ENCODE results near the gene PXDN.

The PXDN gene

DNA sequence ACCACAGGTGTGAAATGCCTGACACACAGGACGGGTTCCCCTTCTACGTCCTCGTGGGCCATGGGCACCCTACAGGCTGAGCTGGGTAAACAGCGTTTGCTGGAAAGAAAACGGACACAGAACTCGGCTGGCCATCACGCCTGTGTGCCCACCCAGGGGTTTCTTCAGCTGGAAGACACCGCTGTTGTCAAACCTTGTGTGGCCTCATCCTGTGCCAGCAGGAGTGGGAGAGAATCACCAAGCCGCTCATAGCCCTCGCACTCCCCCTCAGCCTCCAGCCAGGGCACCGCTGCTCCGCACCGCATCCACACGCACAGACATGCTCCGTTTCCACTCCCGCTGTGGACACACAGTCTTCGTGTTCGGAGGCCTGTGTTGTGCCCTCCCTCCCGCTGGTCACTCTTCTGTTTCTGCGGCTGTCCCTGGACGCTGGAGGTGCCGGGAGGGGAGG lies 161.4 kb downstream of the PXDN start:
- TF ChIP-seq ZC3H10 (CRISPR knock-in tag; IDR thresholded peaks at IDR 0.05) = no peak
- no peak for TF ChIP-seq ESRRG (CRISPR knock-in tag; IDR thresholded peaks at IDR 0.05)
- no peak for TF ChIP-seq TCF4 (CRISPR knock-in tag; IDR thresholded peaks at IDR 0.05; ENCODE audit: borderline replicate concordance)
- TF ChIP-seq, protein P1, sequence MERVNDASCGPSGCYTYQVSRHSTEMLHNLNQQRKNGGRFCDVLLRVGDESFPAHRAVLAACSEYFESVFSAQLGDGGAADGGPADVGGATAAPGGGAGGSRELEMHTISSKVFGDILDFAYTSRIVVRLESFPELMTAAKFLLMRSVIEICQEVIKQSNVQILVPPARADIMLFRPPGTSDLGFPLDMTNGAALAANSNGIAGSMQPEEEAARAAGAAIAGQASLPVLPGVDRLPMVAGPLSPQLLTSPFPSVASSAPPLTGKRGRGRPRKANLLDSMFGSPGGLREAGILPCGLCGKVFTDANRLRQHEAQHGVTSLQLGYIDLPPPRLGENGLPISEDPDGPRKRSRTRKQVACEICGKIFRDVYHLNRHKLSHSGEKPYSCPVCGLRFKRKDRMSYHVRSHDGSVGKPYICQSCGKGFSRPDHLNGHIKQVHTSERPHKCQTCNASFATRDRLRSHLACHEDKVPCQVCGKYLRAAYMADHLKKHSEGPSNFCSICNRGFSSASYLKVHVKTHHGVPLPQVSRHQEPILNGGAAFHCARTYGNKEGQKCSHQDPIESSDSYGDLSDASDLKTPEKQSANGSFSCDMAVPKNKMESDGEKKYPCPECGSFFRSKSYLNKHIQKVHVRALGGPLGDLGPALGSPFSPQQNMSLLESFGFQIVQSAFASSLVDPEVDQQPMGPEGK (CRISPR knock-in tag; IDR thresholded peaks at IDR 0.05; ENCODE audit: borderline replicate concordance) = no peak
- no peak for TF ChIP-seq PPARA (CRISPR knock-in tag; IDR thresholded peaks at IDR 0.05; ENCODE audit: borderline replicate concordance)
- TF ChIP-seq ZNF8 (CRISPR knock-in tag; IDR thresholded peaks at IDR 0.05) = no peak
- no peak for TF ChIP-seq TOX (CRISPR knock-in tag; IDR thresholded peaks at IDR 0.05; ENCODE audit: borderline replicate concordance)
- TF ChIP-seq, protein P2, sequence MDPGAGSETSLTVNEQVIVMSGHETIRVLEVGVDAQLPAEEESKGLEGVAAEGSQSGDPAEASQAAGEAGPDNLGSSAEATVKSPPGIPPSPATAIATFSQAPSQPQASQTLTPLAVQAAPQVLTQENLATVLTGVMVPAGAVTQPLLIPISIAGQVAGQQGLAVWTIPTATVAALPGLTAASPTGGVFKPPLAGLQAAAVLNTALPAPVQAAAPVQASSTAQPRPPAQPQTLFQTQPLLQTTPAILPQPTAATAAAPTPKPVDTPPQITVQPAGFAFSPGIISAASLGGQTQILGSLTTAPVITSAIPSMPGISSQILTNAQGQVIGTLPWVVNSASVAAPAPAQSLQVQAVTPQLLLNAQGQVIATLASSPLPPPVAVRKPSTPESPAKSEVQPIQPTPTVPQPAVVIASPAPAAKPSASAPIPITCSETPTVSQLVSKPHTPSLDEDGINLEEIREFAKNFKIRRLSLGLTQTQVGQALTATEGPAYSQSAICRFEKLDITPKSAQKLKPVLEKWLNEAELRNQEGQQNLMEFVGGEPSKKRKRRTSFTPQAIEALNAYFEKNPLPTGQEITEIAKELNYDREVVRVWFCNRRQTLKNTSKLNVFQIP (CRISPR knock-in tag; IDR thresholded peaks at IDR 0.05; ENCODE audit: borderline replicate concordance, low read depth) = no peak
- no peak for TF ChIP-seq OSR1 (CRISPR knock-in tag; IDR thresholded peaks at IDR 0.05)
- TF ChIP-seq SNAI2 (CRISPR knock-in tag; IDR thresholded peaks at IDR 0.05) = no peak
- no peak for TF ChIP-seq ZNF70 (CRISPR knock-in tag; IDR thresholded peaks at IDR 0.05)
- TF ChIP-seq CSDC2 (CRISPR knock-in tag; IDR thresholded peaks at IDR 0.05) = no peak
- TF ChIP-seq ZFP3 (CRISPR knock-in tag; IDR thresholded peaks at IDR 0.05) = no peak
- TF ChIP-seq, protein P3, sequence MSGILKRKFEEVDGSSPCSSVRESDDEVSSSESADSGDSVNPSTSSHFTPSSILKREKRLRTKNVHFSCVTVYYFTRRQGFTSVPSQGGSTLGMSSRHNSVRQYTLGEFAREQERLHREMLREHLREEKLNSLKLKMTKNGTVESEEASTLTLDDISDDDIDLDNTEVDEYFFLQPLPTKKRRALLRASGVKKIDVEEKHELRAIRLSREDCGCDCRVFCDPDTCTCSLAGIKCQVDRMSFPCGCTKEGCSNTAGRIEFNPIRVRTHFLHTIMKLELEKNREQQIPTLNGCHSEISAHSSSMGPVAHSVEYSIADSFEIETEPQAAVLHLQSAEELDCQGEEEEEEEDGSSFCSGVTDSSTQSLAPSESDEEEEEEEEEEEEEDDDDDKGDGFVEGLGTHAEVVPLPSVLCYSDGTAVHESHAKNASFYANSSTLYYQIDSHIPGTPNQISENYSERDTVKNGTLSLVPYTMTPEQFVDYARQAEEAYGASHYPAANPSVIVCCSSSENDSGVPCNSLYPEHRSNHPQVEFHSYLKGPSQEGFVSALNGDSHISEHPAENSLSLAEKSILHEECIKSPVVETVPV (CRISPR knock-in tag; IDR thresholded peaks at IDR 0.05) = no peak
- TF ChIP-seq, protein P4, sequence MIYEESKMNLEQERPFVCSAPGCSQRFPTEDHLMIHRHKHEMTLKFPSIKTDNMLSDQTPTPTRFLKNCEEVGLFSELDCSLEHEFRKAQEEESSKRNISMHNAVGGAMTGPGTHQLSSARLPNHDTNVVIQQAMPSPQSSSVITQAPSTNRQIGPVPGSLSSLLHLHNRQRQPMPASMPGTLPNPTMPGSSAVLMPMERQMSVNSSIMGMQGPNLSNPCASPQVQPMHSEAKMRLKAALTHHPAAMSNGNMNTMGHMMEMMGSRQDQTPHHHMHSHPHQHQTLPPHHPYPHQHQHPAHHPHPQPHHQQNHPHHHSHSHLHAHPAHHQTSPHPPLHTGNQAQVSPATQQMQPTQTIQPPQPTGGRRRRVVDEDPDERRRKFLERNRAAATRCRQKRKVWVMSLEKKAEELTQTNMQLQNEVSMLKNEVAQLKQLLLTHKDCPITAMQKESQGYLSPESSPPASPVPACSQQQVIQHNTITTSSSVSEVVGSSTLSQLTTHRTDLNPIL (CRISPR knock-in tag; IDR thresholded peaks at IDR 0.05; ENCODE audit: low read depth) = no peak
- TF ChIP-seq, protein P5, sequence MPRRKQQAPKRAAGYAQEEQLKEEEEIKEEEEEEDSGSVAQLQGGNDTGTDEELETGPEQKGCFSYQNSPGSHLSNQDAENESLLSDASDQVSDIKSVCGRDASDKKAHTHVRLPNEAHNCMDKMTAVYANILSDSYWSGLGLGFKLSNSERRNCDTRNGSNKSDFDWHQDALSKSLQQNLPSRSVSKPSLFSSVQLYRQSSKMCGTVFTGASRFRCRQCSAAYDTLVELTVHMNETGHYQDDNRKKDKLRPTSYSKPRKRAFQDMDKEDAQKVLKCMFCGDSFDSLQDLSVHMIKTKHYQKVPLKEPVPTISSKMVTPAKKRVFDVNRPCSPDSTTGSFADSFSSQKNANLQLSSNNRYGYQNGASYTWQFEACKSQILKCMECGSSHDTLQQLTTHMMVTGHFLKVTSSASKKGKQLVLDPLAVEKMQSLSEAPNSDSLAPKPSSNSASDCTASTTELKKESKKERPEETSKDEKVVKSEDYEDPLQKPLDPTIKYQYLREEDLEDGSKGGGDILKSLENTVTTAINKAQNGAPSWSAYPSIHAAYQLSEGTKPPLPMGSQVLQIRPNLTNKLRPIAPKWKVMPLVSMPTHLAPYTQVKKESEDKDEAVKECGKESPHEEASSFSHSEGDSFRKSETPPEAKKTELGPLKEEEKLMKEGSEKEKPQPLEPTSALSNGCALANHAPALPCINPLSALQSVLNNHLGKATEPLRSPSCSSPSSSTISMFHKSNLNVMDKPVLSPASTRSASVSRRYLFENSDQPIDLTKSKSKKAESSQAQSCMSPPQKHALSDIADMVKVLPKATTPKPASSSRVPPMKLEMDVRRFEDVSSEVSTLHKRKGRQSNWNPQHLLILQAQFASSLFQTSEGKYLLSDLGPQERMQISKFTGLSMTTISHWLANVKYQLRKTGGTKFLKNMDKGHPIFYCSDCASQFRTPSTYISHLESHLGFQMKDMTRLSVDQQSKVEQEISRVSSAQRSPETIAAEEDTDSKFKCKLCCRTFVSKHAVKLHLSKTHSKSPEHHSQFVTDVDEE (CRISPR knock-in tag; IDR thresholded peaks at IDR 0.05) = no peak
- no peak for TF ChIP-seq ZNF565 (CRISPR knock-in tag; conservative IDR thresholded peaks at IDR 0.05; ENCODE audit: low read depth)
- TF ChIP-seq ISL1 (CRISPR knock-in tag; IDR thresholded peaks at IDR 0.05) = no peak
- no peak for TF ChIP-seq GLIS3 (CRISPR knock-in tag; IDR thresholded peaks at IDR 0.05)
- TF ChIP-seq BACH2 (CRISPR knock-in tag; IDR thresholded peaks at IDR 0.05; ENCODE audit: borderline replicate concordance) = no peak
- no peak for ATAC-seq

DNA sequence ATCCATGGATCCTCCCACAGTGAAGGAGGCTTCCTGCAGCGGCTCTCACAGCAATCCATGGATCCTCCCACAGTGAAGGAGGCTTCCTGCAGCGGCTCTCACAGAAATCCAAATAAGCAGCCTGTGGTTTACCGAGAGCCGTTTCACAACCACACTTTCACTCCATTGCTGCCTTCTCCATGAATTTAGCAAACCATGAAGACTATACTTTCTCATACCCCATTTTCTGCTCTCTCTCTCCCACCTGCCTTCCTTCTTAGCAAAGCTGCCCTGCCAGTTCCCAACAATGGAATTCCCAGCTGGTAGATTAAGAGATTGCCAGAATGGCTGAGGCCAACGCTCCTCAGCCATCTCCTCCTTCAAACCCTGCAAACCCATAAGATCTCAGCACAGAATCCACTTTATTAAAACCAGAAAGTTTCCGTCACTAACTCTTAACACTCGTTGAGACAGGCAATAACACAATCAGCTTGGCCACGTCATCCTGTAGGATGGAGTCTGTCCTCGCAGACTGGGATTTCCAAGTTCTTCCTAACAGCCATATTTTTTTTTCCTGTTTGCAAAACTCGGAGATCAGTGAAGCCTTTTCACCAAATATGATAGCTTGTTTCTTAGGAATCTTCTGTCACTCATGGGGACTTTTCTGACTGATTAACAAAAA lies 162.2 kb downstream of the PXDN start:
- TF ChIP-seq, protein P5 (CRISPR knock-in tag; IDR thresholded peaks at IDR 0.05) = no peak
- TF ChIP-seq TOX (CRISPR knock-in tag; IDR thresholded peaks at IDR 0.05; ENCODE audit: borderline replicate concordance) = no peak
- no peak for TF ChIP-seq SNAI2 (CRISPR knock-in tag; IDR thresholded peaks at IDR 0.05)
- TF ChIP-seq BACH2 (CRISPR knock-in tag; IDR thresholded peaks at IDR 0.05; ENCODE audit: borderline replicate concordance) = no peak
- no peak for TF ChIP-seq ESRRG (CRISPR knock-in tag; IDR thresholded peaks at IDR 0.05)
- TF ChIP-seq, protein P2 (CRISPR knock-in tag; IDR thresholded peaks at IDR 0.05; ENCODE audit: borderline replicate concordance, low read depth) = no peak
- no peak for TF ChIP-seq ZC3H10 (CRISPR knock-in tag; IDR thresholded peaks at IDR 0.05)
- TF ChIP-seq ZFP30 (CRISPR knock-in tag; IDR thresholded peaks at IDR 0.05) = no peak
- no peak for TF ChIP-seq CSDC2 (CRISPR knock-in tag; IDR thresholded peaks at IDR 0.05)
- no peak for TF ChIP-seq ZNF70 (CRISPR knock-in tag; IDR thresholded peaks at IDR 0.05)
- TF ChIP-seq, protein P3 (CRISPR knock-in tag; IDR thresholded peaks at IDR 0.05) = no peak
- no peak for TF ChIP-seq RARB (CRISPR knock-in tag; IDR thresholded peaks at IDR 0.05)
- no peak for TF ChIP-seq ZNF565 (CRISPR knock-in tag; conservative IDR thresholded peaks at IDR 0.05; ENCODE audit: low read depth)
- no peak for ATAC-seq
